Fibroblast of the aortic adventitia (primary cell): ENCODE data around the gene PIP4K2A. TPM values are rescaled to one million over a fixed set of nuclear protein-coding genes. Genes with fewer than 3 reads are reported as not detected.

Source experiments
- DNase-seq: peaks from one replicate; pipeline ENCODE4 v3.0.0-alpha.2; 2010; ENCODE audit warnings: low read depth
- H3K4me3 ChIP-seq: 2 replicates; pipeline ENCODE4 v1.5.1; 2011; ENCODE audit warnings: low read depth, mild to moderate bottlenecking, control low read depth, low read length, moderate library complexity
- CTCF ChIP-seq: IDR thresholded peaks from 2 replicates; pipeline ENCODE4 v1.5.1; 2011; ENCODE audit warnings: mild to moderate bottlenecking, low read length, control low read depth, inconsistent platforms; ENCODE audit not compliant: insufficient read depth
- total RNA-seq: library from RNA; depleted of rRNA; stranded (reverse); fragments of >200 nt; gene quantifications from 2 replicates; pipeline ENCODE4 v1.2.3, GENCODE V29; 2012; ENCODE audit warnings: low replicate concordance

The PIP4K2A gene
- total RNA-seq, 1 donor = 52.2 TPM

GRCh38 chr10:22686347-22686746, 28.0 kb downstream of the PIP4K2A start:
- no peak for TF ChIP-seq CTCF
- H3K4me3 ChIP-seq = no peak overlapping the region
- DNase-seq = no peak

GRCh38 chr10:22685926-22686325, 28.5 kb downstream of the PIP4K2A start:
- no peak for DNase-seq
- TF ChIP-seq CTCF = no peak
- no peak overlapping the region for H3K4me3 ChIP-seq

GRCh38 chr10:22684699-22685098, 29.7 kb downstream of the PIP4K2A start:
- no peak for DNase-seq
- no peak for TF ChIP-seq CTCF
- H3K4me3 ChIP-seq = no peak overlapping the region

- no peak for TF ChIP-seq CTCF
- no peak overlapping the region for H3K4me3 ChIP-seq
- no peak for DNase-seq
Observed at GRCh38 chr10:22683140-22683389, 31.3 kb downstream of the PIP4K2A start.

- peak; percentile 66 for DNase-seq
- no peak for TF ChIP-seq CTCF
- H3K4me3 ChIP-seq = no peak overlapping the region
Observed at GRCh38 chr10:22682237-22683139, 31.9 kb downstream of the PIP4K2A start.

GRCh38 chr10:22681783-22682183, 32.6 kb downstream of the PIP4K2A start:
- TF ChIP-seq CTCF = no peak
- peak; percentile 87 for DNase-seq
- no peak overlapping the region for H3K4me3 ChIP-seq

GRCh38 chr10:22681301-22681700, 33.1 kb downstream of the PIP4K2A start:
- no peak for DNase-seq
- no peak overlapping the region for H3K4me3 ChIP-seq
- no peak for TF ChIP-seq CTCF
